ENCODE data around the gene ARHGEF4.

Gene ARHGEF4

GRCh38 chr2:130853391-130853790 is 16.7 kb downstream of the ARHGEF4 start:
- peak; percentile 29 for DNase-seq

GRCh38 chr2:130854301-130854700 is 17.6 kb downstream of the ARHGEF4 start:
- DNase-seq, result no peak

GRCh38 chr2:130864830-130865800 is 28.4 kb downstream of the ARHGEF4 start:
- DNase-seq, result peak; percentile 49

GRCh38 chr2:130869441-130870160 is 32.9 kb downstream of the ARHGEF4 start:
- DNase-seq, result no peak

- no peak for DNase-seq
Observed at GRCh38 chr2:130870161-130870485, 33.4 kb downstream of the ARHGEF4 start.

- no peak for DNase-seq
Observed at GRCh38 chr2:130870779-130871178, 34.1 kb downstream of the ARHGEF4 start.

- DNase-seq, result no peak
Observed at GRCh38 chr2:130871843-130872740, 35.4 kb downstream of the ARHGEF4 start.

GRCh38 chr2:130872741-130873125 is 36.0 kb downstream of the ARHGEF4 start:
- no peak for DNase-seq

GRCh38 chr2:130873700-130874346 is 37.1 kb downstream of the ARHGEF4 start:
- peak; percentile 57 for DNase-seq

GRCh38 chr2:130874512-130874911 is 37.8 kb downstream of the ARHGEF4 start:
- no peak for DNase-seq

GRCh38 chr2:130875935-130876334 is 39.2 kb downstream of the ARHGEF4 start:
- no peak for DNase-seq

GRCh38 chr2:130877258-130877657 is 40.5 kb downstream of the ARHGEF4 start:
- DNase-seq, result no peak

GRCh38 chr2:130878316-130878715 is 41.6 kb downstream of the ARHGEF4 start:
- DNase-seq, result no peak

- no peak for DNase-seq
Observed at GRCh38 chr2:130878933-130879332, 42.2 kb downstream of the ARHGEF4 start.

- no peak for DNase-seq
Observed at GRCh38 chr2:130882111-130882690, 45.5 kb downstream of the ARHGEF4 start.

- no peak for DNase-seq
Observed at GRCh38 chr2:130882991-130883390, 46.3 kb downstream of the ARHGEF4 start.

- no peak for DNase-seq
Observed at GRCh38 chr2:130883496-130883895, 46.8 kb downstream of the ARHGEF4 start.

- DNase-seq, result no peak
Observed at GRCh38 chr2:130884013-130884412, 47.3 kb downstream of the ARHGEF4 start.

- DNase-seq, result peak; percentile 39
Observed at GRCh38 chr2:130884503-130884902, 47.8 kb downstream of the ARHGEF4 start.

GRCh38 chr2:130887643-130888042 is 50.9 kb downstream of the ARHGEF4 start:
- DNase-seq, result no peak

GRCh38 chr2:130890941-130891669 is 54.4 kb downstream of the ARHGEF4 start:
- no peak for DNase-seq

All from NCI-H510A treated with DMSO at 0.1 percent for 48 hours (cell line).